Femur (tissue), 1 donor: ENCODE data around the gene CLIC4.

Experiments
- DNase-seq: peaks from one replicate; pipeline ENCODE4 v3.0.0-alpha.2; 2017

The CLIC4 gene

DNA sequence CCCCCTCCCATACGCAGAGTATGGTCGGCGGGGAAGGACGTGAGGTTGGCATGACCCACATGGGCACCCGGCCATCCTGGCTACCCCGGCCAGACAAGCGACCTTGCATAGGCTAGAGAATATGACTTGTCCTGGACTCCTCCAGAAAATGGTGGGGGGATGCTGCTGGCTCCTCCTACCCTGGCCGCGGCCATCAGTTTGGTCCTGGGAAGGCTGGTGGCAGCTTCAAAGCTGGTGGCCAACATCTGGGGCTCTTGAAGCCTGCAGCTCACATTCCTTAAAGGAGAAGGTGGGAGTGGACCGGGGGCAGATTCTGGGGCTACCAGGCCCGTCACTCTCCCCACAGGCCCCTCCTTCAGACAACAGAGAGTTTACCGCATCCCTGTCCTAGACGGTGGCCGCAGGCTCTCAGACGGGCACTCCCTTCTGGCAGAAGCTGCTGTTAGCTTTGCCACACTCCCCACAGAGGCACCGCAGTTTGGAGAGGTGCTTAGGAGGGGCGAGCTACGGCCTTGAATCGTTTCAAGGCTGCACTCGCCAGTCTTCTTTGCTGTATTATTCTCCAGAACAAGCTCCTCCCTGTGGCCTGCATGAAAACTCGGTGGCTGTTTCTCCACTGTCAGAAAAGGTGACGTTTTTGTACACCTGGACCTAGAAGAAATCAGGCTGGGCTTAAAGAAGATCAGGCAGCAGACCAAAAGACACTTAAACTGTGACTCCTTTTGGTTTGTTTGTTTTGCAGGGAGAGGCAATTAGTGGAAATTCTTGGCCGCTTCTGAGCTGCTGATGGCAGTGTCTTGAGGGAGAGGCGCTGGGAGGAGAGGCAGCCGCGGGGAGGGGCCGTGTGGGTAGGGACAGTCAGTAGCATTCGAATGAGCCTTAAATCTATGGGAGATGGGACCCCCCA lies 116.8 kb downstream of the CLIC4 start:
- DNase-seq, result no peak

GRCh38 chr1:24862775-24863483 lies 117.7 kb downstream of the CLIC4 start:
- DNase-seq, result no peak

- no peak for DNase-seq
Measured at GRCh38 chr1:24864370-24864777, 119.1 kb downstream of the CLIC4 start.

GRCh38 chr1:24865168-24865567 lies 119.9 kb downstream of the CLIC4 start:
- no peak for DNase-seq

DNA sequence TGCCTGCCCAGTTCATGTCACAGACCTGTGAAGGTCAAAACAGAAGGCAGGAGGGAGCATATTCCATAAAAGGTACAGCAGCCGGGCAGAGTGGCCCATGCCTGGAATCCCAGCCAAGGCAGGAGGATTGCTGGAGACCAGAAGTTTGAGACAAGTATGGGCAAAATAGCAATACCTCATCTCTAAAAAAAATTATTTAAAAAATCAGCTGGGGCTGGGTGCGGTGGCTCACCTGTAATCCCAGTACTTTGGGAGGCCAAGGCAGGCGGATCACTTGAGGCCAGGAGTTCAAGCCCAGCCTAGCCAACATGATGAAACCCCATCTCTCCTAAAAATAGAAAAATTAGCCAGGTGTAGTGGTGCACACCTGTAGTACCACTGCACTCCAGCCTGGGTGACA lies 120.3 kb downstream of the CLIC4 start:
- no peak for DNase-seq

DNA sequence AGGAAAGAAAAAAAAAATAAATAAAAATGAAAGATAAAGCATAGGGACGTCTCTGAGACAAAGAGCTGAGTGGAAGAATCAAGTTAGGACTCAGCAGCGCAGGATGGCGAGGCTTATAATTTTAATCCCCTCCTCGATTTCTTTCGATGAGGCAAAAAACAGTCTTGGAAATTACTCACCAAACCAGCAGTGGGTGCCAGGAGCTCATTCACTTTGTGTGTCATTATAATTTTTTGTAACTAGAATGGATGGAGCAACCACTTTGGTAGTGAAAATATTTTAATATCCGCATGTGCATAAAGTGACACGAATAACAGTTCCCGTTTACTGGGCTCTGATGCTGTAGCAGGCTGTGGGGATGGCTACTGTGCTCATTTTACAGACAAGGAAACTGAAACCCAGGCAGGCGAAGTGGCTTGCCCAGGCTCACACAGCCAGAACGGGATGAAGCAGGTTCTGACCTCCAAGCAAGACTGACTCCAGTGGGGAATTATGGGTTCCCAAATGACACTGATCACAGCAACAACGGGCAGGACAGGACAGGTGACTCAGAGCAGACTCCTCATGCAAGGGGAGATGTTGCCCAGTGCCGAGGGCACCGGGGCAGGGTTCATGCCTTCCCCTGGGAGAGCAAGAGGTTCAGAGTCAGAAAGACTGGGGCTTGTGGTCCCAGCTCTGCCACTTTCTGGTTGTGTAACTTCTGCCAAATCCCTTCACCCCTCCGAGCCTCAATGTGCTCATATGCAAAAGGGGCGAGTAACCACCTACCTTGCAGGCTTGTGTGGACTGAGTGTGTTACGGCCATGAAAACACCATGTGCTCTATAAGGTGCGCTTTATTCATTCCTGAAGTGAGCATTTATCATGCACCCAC lies 121.2 kb downstream of the CLIC4 start:
- no peak for DNase-seq

GRCh38 chr1:24867084-24867870 lies 122.0 kb downstream of the CLIC4 start:
- DNase-seq, result no peak

- DNase-seq, result no peak
Measured at GRCh38 chr1:24868016-24868875, 123.0 kb downstream of the CLIC4 start.

DNA sequence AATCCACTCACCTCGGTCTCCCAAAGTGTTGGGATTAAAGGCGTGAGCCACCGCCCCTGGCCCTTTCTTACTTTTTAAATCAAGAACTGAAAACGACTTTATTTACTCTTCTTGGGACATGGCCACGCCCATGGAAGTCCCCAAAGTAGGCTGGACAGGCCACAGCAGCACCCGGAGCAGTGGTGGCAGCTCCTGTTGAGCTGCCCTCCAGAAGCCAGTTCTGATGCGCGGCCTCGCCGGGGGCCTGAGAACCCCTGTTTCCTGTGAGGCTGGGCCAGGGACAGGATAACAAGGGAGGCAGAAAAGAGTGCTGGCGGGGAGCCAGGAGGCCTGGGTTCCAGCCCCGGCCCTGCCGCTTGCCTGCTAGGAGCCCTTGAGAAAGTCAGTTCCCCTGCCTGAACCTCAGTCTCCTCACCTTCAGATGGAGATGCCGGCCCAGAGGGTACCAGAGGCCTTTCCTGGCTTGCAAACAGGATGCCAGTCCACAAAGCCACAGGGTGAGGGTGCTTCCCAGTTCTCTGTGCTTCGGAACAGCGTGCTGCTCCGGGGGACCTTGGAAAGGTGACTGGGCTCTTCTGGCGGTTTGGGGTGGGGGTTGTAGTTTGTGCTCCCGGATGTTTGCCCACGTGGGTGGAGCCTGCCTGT lies 125.4 kb downstream of the CLIC4 start:
- no peak for DNase-seq

- no peak for DNase-seq
Measured at GRCh38 chr1:24871306-24871901, 126.2 kb downstream of the CLIC4 start.

GRCh38 chr1:24872061-24872850 lies 127.0 kb downstream of the CLIC4 start:
- peak; percentile 49 for DNase-seq

DNA sequence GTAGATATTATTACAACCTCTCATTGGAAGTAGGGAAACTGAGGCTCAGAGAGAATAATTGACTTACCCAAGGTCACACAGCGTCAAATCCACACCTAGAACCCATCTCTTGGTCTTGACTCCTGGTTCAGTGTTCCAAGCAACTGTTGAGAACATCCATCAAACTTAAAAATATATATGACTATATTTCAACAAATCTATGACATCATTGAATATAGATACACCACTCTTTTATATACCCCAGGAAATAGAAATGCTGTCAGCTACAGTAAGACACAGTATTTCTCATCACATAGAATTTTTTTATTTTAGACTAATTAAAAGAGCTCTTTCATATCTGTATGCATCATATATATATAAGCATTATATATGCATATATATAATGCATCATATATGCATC lies 127.9 kb downstream of the CLIC4 start:
- DNase-seq, result no peak

GRCh38 chr1:24874056-24874455 lies 128.8 kb downstream of the CLIC4 start:
- DNase-seq, result no peak

GRCh38 chr1:24874611-24875234 lies 129.5 kb downstream of the CLIC4 start:
- no peak for DNase-seq

GRCh38 chr1:24875257-24875656 lies 130.0 kb downstream of the CLIC4 start:
- DNase-seq, result no peak

DNA sequence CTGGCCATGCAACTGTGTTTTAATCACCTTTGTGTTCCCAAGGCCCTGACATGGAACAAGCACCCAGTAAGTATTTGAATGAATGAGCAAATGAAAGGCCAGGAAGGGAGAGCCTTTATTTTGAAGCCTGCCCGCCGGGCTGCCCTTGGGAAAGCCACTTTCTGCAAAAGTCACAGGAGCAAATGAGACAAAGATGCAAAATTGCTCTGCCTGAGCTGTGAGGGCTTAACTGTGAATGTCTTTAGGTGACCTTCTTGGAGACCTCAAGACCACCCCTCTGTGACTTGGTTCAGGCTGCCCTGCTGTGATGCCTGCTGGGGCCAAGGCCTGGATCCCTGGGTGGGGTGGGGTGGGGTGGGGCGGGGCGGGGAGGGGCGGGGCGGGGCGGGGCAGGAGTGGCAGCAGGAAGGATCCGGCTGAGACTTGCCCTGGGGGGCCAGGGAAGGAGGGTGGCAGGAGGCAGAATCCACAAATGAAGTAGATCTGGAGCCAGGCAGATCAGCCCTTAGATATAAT lies 130.8 kb downstream of the CLIC4 start:
- no peak for DNase-seq

DNA sequence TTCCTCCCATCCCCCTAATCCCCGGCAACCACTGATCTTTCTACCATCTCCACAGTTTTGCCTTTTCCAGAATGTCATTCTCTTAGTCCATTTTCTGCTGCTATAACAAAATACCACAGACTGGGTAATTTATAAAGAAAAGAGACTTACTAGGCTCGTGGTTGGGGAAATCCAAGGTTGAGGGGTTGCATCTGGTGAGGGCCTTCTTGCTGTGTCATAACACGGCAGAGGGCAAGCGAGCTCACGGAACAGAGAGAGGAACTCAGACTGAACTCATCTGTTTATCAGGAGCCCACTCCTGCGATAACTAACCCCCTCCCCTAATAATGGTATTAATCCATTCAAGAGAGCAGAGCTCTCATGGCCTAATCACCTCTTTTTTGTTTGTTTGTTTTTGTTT lies 132.8 kb downstream of the CLIC4 start:
- DNase-seq, result no peak
